DOHH2 (cell line): ENCODE measurements around the gene DPYD.

Source experiments
- H3F3A ChIP-seq: fragments of 200-600 bp; sonication (generic), shearing (Covaris generic); 2 replicates; pipeline ENCODE4 v1.6.0; 2016; ENCODE audit warnings: antibody characterized with exemption, mild to moderate bottlenecking; ENCODE audit not compliant: control insufficient read depth, insufficient read depth
- H3K27ac ChIP-seq: fragments of 200-600 bp; sonication (generic); 2 replicates; pipeline ENCODE4 v1.5.1; 2014; ENCODE audit warnings: low read depth, mild to moderate bottlenecking, low read length, moderate library complexity
- H3K27me3 ChIP-seq: fragments of 200-600 bp; sonication (generic); 2 replicates; pipeline ENCODE4 v1.6.1; 2014; ENCODE audit warnings: mild to moderate bottlenecking, low read length, mixed read lengths; ENCODE audit not compliant: control insufficient read depth
- H3K36me3 ChIP-seq: fragments of 200-600 bp; sonication (generic); 2 replicates; pipeline ENCODE4 v1.6.1; 2014; ENCODE audit warnings: mild to moderate bottlenecking, low read length, moderate library complexity, mixed read lengths; ENCODE audit not compliant: control insufficient read depth
- H3K4me1 ChIP-seq: fragments of 200-600 bp; sonication (generic); 2 replicates; pipeline ENCODE4 v1.6.1; 2014; ENCODE audit warnings: mild to moderate bottlenecking, low read length, mixed read lengths; ENCODE audit not compliant: control insufficient read depth
- H3K4me2 ChIP-seq: fragments of 200-600 bp; sonication (generic); 2 replicates; pipeline ENCODE4 v1.6.0; 2014; ENCODE audit warnings: mild to moderate bottlenecking, low read length, moderate library complexity
- H3K4me3 ChIP-seq: fragments of 200-600 bp; sonication (generic); 2 replicates; pipeline ENCODE4 v1.5.1; 2014; ENCODE audit warnings: mild to moderate bottlenecking, low read length, mixed read lengths
- H3K79me2 ChIP-seq: fragments of 200-600 bp; sonication (generic); 2 replicates; pipeline ENCODE4 v1.6.1; 2014; ENCODE audit warnings: mild to moderate bottlenecking, low read length, mixed read lengths; ENCODE audit not compliant: control insufficient read depth
- H3K9me2 ChIP-seq: fragments of 200-600 bp; sonication (generic); replicated peaks from 2 replicates; pipeline ENCODE4 v1.6.1; 2014; ENCODE audit warnings: mild to moderate bottlenecking, low read length, mixed read lengths; ENCODE audit not compliant: control insufficient read depth
- H3K9me3 ChIP-seq: fragments of 200-600 bp; sonication (generic); 2 replicates; pipeline ENCODE4 v1.6.1; 2014; ENCODE audit warnings: antibody characterized with exemption, low read length, mixed read lengths; ENCODE audit not compliant: control insufficient read depth, insufficient read depth
- H4K20me1 ChIP-seq: fragments of 200-600 bp; sonication (generic); 2 replicates; pipeline ENCODE4 v1.6.0; 2014; ENCODE audit warnings: low read depth, mild to moderate bottlenecking, antibody characterized with exemption, low read length, moderate library complexity; ENCODE audit not compliant: control insufficient read depth, insufficient read depth
- EZH2phosphoT487 ChIP-seq: fragments of 200-600 bp; sonication (generic); IDR thresholded peaks from 2 replicates; pipeline ENCODE4 v1.6.1; 2017; ENCODE audit warnings: borderline replicate concordance, mild to moderate bottlenecking, antibody characterized with exemption, low read length, moderate library complexity, mixed read lengths
- TF ChIP-seq, protein P1 (sequence below): fragments of 200-600 bp; sonication (generic); IDR thresholded peaks from one replicate; pipeline ENCODE4 v1.5.1; 2014; ENCODE audit warnings: antibody characterized with exemption, mild to moderate bottlenecking, low read depth, low read length; ENCODE audit not compliant: poor library complexity, severe bottlenecking

DPYD gene

DNA sequence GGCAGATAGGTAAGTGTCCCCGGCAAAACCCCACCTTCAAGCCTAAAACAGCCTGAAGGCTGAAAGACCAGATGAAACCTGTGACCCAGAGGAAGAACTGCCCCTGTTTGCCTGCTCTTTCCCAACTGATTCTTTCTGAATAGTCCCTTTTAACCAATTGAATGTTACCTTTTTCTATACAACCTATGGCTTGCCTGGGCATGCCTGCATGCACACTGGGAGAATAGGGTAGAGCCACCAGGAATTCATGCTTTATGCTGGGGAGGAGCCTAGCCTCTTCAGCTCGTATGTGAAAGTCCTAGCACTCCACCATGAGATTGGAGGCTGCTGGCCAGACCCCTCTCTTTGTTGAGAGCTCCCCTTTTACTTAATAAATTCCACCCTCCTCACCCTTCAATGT is 859.2 kb downstream of the DPYD start:
- Histone ChIP-seq H4K20me1 (no peaks in the 10 kb centered on the region), H3K79me2 (no peaks in the 10 kb centered on the region), H3K4me1 (no peaks in the 10 kb centered on the region), H3K27ac (no peak overlapping the region), H3K4me3 (no peak overlapping the region), H3K9me3 (peaks cover 15% of the 10 kb centered on the region; the same call in 1 of the 2 replicates), H3K4me2 (no peak overlapping the region), H3K27me3 (no peaks in the 10 kb centered on the region), H3F3A (no peaks in the 10 kb centered on the region), H3K9me2 (no peaks in the 10 kb centered on the region), H3K36me3 (no peaks in the 10 kb centered on the region)
- TF ChIP-seq, protein P1, sequence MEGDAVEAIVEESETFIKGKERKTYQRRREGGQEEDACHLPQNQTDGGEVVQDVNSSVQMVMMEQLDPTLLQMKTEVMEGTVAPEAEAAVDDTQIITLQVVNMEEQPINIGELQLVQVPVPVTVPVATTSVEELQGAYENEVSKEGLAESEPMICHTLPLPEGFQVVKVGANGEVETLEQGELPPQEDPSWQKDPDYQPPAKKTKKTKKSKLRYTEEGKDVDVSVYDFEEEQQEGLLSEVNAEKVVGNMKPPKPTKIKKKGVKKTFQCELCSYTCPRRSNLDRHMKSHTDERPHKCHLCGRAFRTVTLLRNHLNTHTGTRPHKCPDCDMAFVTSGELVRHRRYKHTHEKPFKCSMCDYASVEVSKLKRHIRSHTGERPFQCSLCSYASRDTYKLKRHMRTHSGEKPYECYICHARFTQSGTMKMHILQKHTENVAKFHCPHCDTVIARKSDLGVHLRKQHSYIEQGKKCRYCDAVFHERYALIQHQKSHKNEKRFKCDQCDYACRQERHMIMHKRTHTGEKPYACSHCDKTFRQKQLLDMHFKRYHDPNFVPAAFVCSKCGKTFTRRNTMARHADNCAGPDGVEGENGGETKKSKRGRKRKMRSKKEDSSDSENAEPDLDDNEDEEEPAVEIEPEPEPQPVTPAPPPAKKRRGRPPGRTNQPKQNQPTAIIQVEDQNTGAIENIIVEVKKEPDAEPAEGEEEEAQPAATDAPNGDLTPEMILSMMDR, result no peak
- TF ChIP-seq EZH2phosphoT487, result no peak

DNA sequence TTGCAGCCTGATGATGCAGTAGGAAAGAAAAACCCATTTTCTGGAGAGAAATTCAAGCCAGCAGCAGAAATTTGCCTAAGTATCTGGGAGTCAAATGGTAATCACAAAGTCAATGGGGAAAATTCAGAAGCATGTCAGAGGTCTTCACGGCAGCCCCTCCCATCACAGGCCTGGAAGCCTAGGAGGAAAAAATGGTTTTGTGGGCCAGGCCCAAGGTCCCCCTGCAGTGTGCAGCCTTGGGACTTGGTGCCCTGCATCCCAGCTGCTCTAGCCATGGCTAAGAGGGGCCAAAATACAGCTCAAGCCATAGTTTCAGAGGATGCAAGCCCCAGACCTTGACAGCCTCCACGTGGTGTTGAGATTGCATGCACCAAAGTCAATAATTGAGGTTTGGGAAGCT is 864.4 kb downstream of the DPYD start:
- Histone ChIP-seq H3K27ac (no peak overlapping the region), H3K4me1 (no peaks in the 10 kb centered on the region), H3K79me2 (no peaks in the 10 kb centered on the region), H3K9me3 (peaks cover 14% of the 10 kb centered on the region), H3K9me2 (no peaks in the 10 kb centered on the region), H3K36me3 (no peaks in the 10 kb centered on the region), H3K27me3 (no peaks in the 10 kb centered on the region), H3K4me2 (no peak overlapping the region), H3K4me3 (no peak overlapping the region), H4K20me1 (no peaks in the 10 kb centered on the region), H3F3A (no peaks in the 10 kb centered on the region)
- TF ChIP-seq, protein P1, result no peak
- no peak for TF ChIP-seq EZH2phosphoT487

DNA sequence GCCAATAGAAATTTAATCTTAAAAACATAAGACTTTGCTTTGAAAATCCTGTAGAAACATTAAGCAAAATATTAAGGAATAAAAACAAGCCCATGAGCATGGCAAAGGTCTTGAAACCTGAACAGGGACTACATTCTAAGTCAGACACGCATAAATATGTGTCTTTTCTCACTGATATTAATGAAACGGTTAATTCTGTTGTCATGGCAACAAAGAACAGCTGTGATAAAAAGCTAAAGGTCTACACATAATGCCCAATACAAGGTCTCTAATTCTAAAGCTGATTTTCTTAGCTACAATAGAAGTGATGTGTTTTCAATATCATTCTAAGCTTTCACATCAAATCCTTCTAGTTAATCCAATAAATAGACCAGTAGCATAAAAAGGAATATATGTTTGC is 867.6 kb downstream of the DPYD start:
- Histone ChIP-seq H3K79me2 (no peaks in the 10 kb centered on the region), H3K9me3 (peaks cover 14% of the 10 kb centered on the region), H3K27me3 (no peaks in the 10 kb centered on the region), H3K4me3 (no peak overlapping the region), H3K4me2 (no peak overlapping the region), H3K9me2 (no peaks in the 10 kb centered on the region), H3F3A (no peaks in the 10 kb centered on the region), H3K36me3 (no peaks in the 10 kb centered on the region), H3K27ac (no peak overlapping the region), H4K20me1 (no peaks in the 10 kb centered on the region), H3K4me1 (no peaks in the 10 kb centered on the region)
- TF ChIP-seq, protein P1, result no peak
- TF ChIP-seq EZH2phosphoT487, result no peak

DNA sequence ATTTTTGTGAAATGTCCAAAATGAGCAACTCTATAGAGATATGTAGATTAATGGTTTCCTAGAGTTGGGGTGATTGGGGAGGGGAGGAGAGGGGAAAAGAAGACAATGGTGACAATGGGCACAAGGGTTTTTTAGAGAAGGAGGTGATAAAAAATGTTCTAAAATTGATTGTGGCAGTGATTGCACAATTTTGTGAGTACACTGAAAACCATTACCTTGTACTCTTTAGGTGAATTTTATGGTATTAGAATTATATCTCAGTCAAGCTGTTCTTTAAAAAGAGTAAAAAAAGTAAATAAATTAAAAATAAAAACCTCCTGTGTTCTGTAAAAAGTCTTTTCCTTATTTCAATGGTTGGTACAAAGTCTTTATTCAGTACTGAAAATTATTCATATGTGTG is 869.0 kb downstream of the DPYD start:
- H3K9me3 ChIP-seq, result peaks cover 11% of the 10 kb centered on the region
- H3K4me3 ChIP-seq, result no peak overlapping the region
- no peaks in the 10 kb centered on the region for H3K27me3 ChIP-seq
- no peaks in the 10 kb centered on the region for H3K79me2 ChIP-seq
- no peaks in the 10 kb centered on the region for H3F3A ChIP-seq
- no peak overlapping the region for H3K27ac ChIP-seq
- no peaks in the 10 kb centered on the region for H3K4me1 ChIP-seq
- H3K9me2 ChIP-seq, result no peaks in the 10 kb centered on the region
- TF ChIP-seq EZH2phosphoT487, result no peak
- TF ChIP-seq, protein P1, result no peak
- H3K36me3 ChIP-seq, result no peaks in the 10 kb centered on the region
- no peak overlapping the region for H3K4me2 ChIP-seq
- no peaks in the 10 kb centered on the region for H4K20me1 ChIP-seq
